Psoas muscle (tissue), 8 donors: Measurements from ENCODE around the gene C2orf72. TPM values are rescaled to one million over a fixed set of nuclear protein-coding genes. Genes with fewer than 3 reads are reported as not detected.

Source experiments
- ATAC-seq, 4 donors: fragments of 200-7000 bp; cut with Tn5 transposase; one replicate each; pipeline ENCODE4 v1.9.1; 2020; ENCODE audit warnings: moderate library complexity in 3 of 4, mild to moderate bottlenecking in 2 of 4
- DNase-seq, 2 donors: peaks; one replicate each; pipeline ENCODE4 v3.0.0-alpha.2; 2020
- H3K27ac ChIP-seq: fragments of 200-600 bp; one replicate; pipeline ENCODE4 v1.8.0; 2022
- H3K27me3 ChIP-seq, 3 donors: fragments of 200-600 bp in 1 of 3; one replicate each; pipeline versions ENCODE4 v1.6.1 to v1.8.0; 2013 to 2022; ENCODE audit warnings: low read length in 2 of 3, mild to moderate bottlenecking in 2 of 3, moderate library complexity in 1 of 3; ENCODE audit not compliant: insufficient read depth in 3 of 3
- H3K36me3 ChIP-seq, 2 donors: fragments of 200-600 bp in 1 of 2; one replicate each; pipeline versions ENCODE4 v1.6.1 to v1.8.0; 2013 to 2022; ENCODE audit warnings: low read depth in 1 of 2, mild to moderate bottlenecking in 1 of 2, moderate library complexity in 1 of 2; ENCODE audit not compliant: insufficient read depth in 1 of 2
- H3K4me1 ChIP-seq: fragments of 200-600 bp; one replicate; pipeline ENCODE4 v1.8.0; 2022
- H3K4me3 ChIP-seq: fragments of 200-600 bp; one replicate; pipeline ENCODE4 v1.8.0; 2022; ENCODE audit warnings: mild to moderate bottlenecking
- H3K9me3 ChIP-seq: fragments of 200-600 bp; one replicate; pipeline ENCODE4 v1.8.0; 2022
- CTCF ChIP-seq: fragments of 200-600 bp; IDR thresholded peaks from one replicate; pipeline ENCODE4 v1.8.0; 2022; ENCODE audit warnings: antibody characterized with exemption
- WGBS, 3 donors: extraction: QIAGEN DNeasy Blood & Tissue Kit; methylation state at CpG; one replicate each; pipeline versions ENCODE4 v1.1.6 to v1.1.7; 2013; 5-methylcytosine and 5-hydroxymethylcytosine counted together
- intact Hi-C, 2 donors: fragments of 100-400 bp; cut with DNase I; formaldehyde crosslinking; loops; one replicate each; pipeline versions ENCODE4 v1.11.0 to v1.14.2; 2022
- polyA plus RNA-seq, 3 donors: library from polyadenylated mRNA; stranded (reverse); fragments of 200-250 nt; gene quantifications; one replicate each; pipeline ENCODE4 v1.2.3, GENCODE V29; 2013
- total RNA-seq, 4 donors: library from RNA; stranded (reverse); fragmentation: NEBNext Ultra II Directional in 2 of 4; extraction: Animal tissue kit (Norgen Biotek cat#: 25700) in 2 of 4; gene quantifications; one replicate each; pipeline versions ENCODE4 v1.2.1 to v1.2.4, GENCODE V29; 2021 to 2023
- donor health status: healthy with polysubstance abuse.
- donor health status: DM: no; HTN: no; CAD: no; lungs with moderate emphysema.
- donor health status: Bipolar disorder and iron deficiency.
- donor health status: healthy.
- donor health status: DM: yes; HTN: yes; CAD: no.
- donor health status: DM: no; HTN: no; CAD: no.
- donor health status: DM: no; HTN: no; CAD: no.
- donor health status: DM: yes; HTN: yes; CAD: no.

Gene C2orf72
- total and polyA plus RNA-seq, 7 donors = 0.03 to 0.12 (median 0.05) TPM; not detected in 4

DNA sequence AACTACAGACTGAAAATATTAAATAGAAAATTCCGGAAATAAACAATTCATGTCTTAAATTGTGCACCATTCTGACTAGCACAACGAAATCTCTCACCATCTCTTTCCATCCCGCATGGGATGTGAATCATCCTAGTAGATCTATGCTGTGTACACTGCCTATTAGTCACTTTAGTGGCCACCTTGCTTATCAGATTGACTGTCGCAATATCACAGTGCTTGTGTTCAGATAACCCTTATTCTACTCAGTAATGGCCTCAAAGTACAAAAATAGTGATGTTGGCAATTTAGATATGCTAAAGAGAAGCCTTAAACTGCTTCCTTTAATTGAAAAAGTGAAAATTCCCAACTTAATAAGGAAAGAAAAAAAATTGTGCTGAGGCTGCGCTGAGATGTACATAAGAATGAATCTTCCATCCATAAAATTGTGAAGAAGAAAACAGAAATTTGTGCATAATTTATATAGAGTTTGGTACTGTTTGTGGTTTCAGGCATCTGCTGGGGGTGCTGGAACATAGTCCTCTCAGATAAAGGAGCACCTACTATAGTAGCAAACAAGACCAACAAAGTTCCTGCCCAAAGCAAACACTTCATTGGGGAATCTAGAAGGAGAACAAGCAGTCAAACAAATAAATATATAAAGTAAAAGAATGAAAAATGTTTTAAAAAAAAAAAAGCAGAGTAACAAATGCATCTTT is 31.4 kb downstream of the C2orf72 start:
- DNase-seq = no peak
- TF ChIP-seq CTCF = no peak
- 95 to 97% (median 95%) methylated on average over 5 of the region's 5 CpGs for WGBS, 3 donors
- Histone ChIP-seq H3K36me3 (peaks cover 16 to 100% of the 10 kb centered on the region in 2 donors), H3K9me3 (no peaks in the 10 kb centered on the region), H3K27ac (no peak overlapping the region), H3K27me3 (no peaks in the 10 kb centered on the region), H3K4me1 (no peaks in the 10 kb centered on the region), H3K4me3 (no peak overlapping the region)
- peak in 2 of 4 donors; percentile 35 to 53 for ATAC-seq
- intact Hi-C loops = no loop called here

- WGBS, 3 donors = 90 to 96% (median 95%) methylated on average over 1 of the region's 1 CpG
- H3K27ac ChIP-seq = no peak overlapping the region
- peaks cover 11 to 100% of the 10 kb centered on the region in 2 donors for H3K36me3 ChIP-seq
- H3K4me1 ChIP-seq = no peaks in the 10 kb centered on the region
- no peak overlapping the region for H3K4me3 ChIP-seq
- no peak for ATAC-seq
- TF ChIP-seq CTCF = no peak
- intact Hi-C loops = no loop called here
- DNase-seq = no peak
- H3K9me3 ChIP-seq = no peaks in the 10 kb centered on the region
- no peaks in the 10 kb centered on the region for H3K27me3 ChIP-seq
These were observed 32.2 kb downstream of the C2orf72 start for GRCh38 chr2:231069379-231070054.

DNA sequence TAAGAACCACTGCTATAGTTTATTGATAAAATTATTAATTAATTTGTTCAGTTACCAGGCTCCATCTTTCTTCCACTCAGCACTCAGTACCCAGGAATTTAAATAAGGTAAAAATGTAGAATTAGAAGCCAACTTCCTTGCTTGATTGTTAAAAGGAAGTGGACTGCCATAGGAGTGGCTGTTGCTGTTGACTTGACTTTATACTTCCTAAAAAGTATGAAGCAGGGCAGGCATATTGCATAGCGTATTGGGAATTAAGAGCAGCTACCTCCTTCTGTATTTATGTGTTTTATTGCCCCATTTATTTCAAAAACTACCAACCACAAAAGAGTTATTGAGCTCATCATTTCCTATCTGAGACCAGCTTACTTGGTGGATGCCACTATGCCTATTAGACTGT is 47.2 kb downstream of the C2orf72 start:
- peaks cover 20 to 100% of the 10 kb centered on the region in 2 donors for H3K36me3 ChIP-seq
- WGBS, 3 donors = 90 to 100% (median 96%) methylated on average over 1 of the region's 1 CpG
- DNase-seq = no peak

DNA sequence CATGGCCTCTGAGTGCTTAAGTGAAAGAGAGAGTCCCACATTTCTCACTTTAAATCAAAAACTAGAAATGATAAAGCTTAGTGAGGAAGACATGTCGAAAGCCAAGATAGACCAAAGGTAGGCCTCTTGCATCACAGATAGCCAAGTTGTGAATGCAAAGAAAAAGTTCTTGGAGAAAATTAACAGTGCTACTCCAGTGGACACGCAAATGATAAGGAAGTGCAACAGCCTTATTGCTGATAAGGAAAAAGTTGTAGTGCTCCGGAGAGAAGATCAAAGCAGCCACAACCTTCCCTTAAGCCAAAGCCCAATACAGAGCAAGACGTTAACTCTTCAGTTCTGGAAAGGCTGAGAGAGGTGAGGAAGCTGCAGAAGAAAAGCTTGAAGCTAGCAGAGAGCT is 51.4 kb downstream of the C2orf72 start:
- WGBS, 3 donors = 89 to 95% (median 92%) methylated on average over 4 of the region's 4 CpGs
- intact Hi-C loops = loop anchor here in 1 of 2 donors (10.0 kb wide), 1 partner anchor 366 kb away; no protein-coding TSS in a partner anchor
- ATAC-seq (no peak), DNase-seq (no peak)
- Histone ChIP-seq H3K4me1 (no peaks in the 10 kb centered on the region), H3K36me3 (peaks cover 6 to 94% of the 10 kb centered on the region in 2 donors), H3K9me3 (no peaks in the 10 kb centered on the region), H3K4me3 (no peak overlapping the region), H3K27me3 (no peaks in the 10 kb centered on the region), H3K27ac (no peak overlapping the region)
- TF ChIP-seq CTCF = no peak

More for the DNA sequence above, 47.2 kb downstream of the C2orf72 start:
- H3K4me3 ChIP-seq = no peak overlapping the region
- TF ChIP-seq CTCF = no peak
- H3K4me1 ChIP-seq = no peaks in the 10 kb centered on the region
- ATAC-seq = no peak
- intact Hi-C loops = loop anchor here in 1 of 2 donors (10.0 kb wide), 1 partner anchor 370 kb away; no protein-coding TSS in a partner anchor
- H3K27me3 ChIP-seq = no peaks in the 10 kb centered on the region
- no peak overlapping the region for H3K27ac ChIP-seq
- H3K9me3 ChIP-seq = no peaks in the 10 kb centered on the region
